OCI-LY1 (cell line): ENCODE results near the gene RABGEF1.
"Not testable (repeated sequence)": the region's sequence is repeated elsewhere in the genome, so short reads cannot be mapped to it uniquely, and the experiment has no call there.

Experiments used
- H2AFZ ChIP-seq: fragments of 200-600 bp; sonication (generic), shearing (Covaris generic); 2 replicates; pipeline ENCODE4 v1.6.0; 2014; ENCODE audit warnings: antibody characterized with exemption, mild to moderate bottlenecking, low read length
- H3F3A ChIP-seq: fragments of 200-600 bp; sonication (generic), shearing (Covaris generic); 2 replicates; pipeline ENCODE4 v1.6.0; 2014; ENCODE audit warnings: mild to moderate bottlenecking, antibody characterized with exemption, low read length, moderate library complexity; ENCODE audit not compliant: insufficient read depth
- H3K27ac ChIP-seq: fragments of 200-600 bp; sonication (generic); 2 replicates; pipeline ENCODE4 v1.5.1; 2014; ENCODE audit warnings: low read length, mixed run types, mild to moderate bottlenecking, low read depth; ENCODE audit not compliant: poor library complexity, severe bottlenecking
- H3K27me3 ChIP-seq: fragments of 200-600 bp; sonication (generic); 2 replicates; pipeline ENCODE4 v1.6.0; 2014; ENCODE audit warnings: antibody characterized with exemption, mild to moderate bottlenecking, low read length, moderate library complexity; ENCODE audit not compliant: insufficient read depth
- H3K36me3 ChIP-seq: fragments of 200-600 bp; sonication (generic); 2 replicates; pipeline ENCODE4 v1.6.1; 2014; ENCODE audit warnings: mild to moderate bottlenecking, antibody characterized with exemption, low read length, moderate library complexity, mixed read lengths; ENCODE audit not compliant: insufficient read depth
- H3K4me1 ChIP-seq: fragments of 200-600 bp; sonication (generic); 2 replicates; pipeline ENCODE4 v1.5.1; 2014; ENCODE audit warnings: mild to moderate bottlenecking, low read length, moderate library complexity; ENCODE audit not compliant: insufficient read depth, severe bottlenecking
- H3K4me2 ChIP-seq: fragments of 200-600 bp; sonication (generic), shearing (Covaris generic); 2 replicates; pipeline ENCODE4 v1.6.1; 2014; ENCODE audit warnings: low read length
- H3K4me3 ChIP-seq: fragments of 200-600 bp; sonication (generic); 2 replicates; pipeline ENCODE4 v1.5.1; 2014; ENCODE audit warnings: low read length, low read depth, mild to moderate bottlenecking, mixed read lengths; ENCODE audit not compliant: poor library complexity, severe bottlenecking
- H3K79me2 ChIP-seq: fragments of 200-600 bp; shearing (Covaris generic); 2 replicates; pipeline ENCODE4 v1.6.1; 2016; ENCODE audit warnings: mixed run types, low read length, mixed read lengths; ENCODE audit not compliant: insufficient read depth
- H3K9ac ChIP-seq: fragments of 200-600 bp; sonication (generic), shearing (Covaris generic); 2 replicates; pipeline ENCODE4 v1.6.1; 2014; ENCODE audit warnings: mild to moderate bottlenecking, low read length, mixed read lengths
- H3K9me2 ChIP-seq: fragments of 200-600 bp; sonication (generic), shearing (Covaris generic); 2 replicates; pipeline ENCODE4 v1.6.1; 2014; ENCODE audit warnings: low read depth, mild to moderate bottlenecking, low read length, mixed read lengths
- H3K9me3 ChIP-seq: fragments of 200-600 bp; shearing (Covaris generic); 2 replicates; pipeline ENCODE4 v1.6.1; 2014; ENCODE audit warnings: low read length, mixed read lengths
- H4K20me1 ChIP-seq: fragments of 200-600 bp; sonication (generic), shearing (Covaris generic); 2 replicates; pipeline ENCODE4 v1.6.0; 2016; ENCODE audit warnings: mild to moderate bottlenecking, low read length; ENCODE audit not compliant: insufficient read depth
- CTCF ChIP-seq: fragments of 200-600 bp; sonication (generic), shearing (Covaris generic); IDR thresholded peaks from 2 replicates; pipeline ENCODE4 v1.5.1; 2017; ENCODE audit warnings: mild to moderate bottlenecking, antibody characterized with exemption, low read length, moderate library complexity, mixed read lengths
- EZH2 ChIP-seq: fragments of 200-600 bp; sonication (generic), shearing (Covaris generic); IDR thresholded peaks from 2 replicates; pipeline ENCODE4 v1.8.0; 2017; ENCODE audit warnings: borderline replicate concordance, mixed run types, mild to moderate bottlenecking, antibody characterized with exemption, low read length, moderate library complexity, mixed read lengths

Gene RABGEF1

GRCh38 chr7:66839814-66840213 is 99.3 kb downstream of the RABGEF1 start:
- H3K4me1 ChIP-seq = peaks cover 9% of the 10 kb centered on the region
- H3K4me2 ChIP-seq = no peak overlapping the region
- no peak overlapping the region for H3K27ac ChIP-seq
- H4K20me1 ChIP-seq = no peaks in the 10 kb centered on the region
- no peak overlapping the region for H3K4me3 ChIP-seq
- H2AFZ ChIP-seq = no peak overlapping the region
- H3K9me2 ChIP-seq = no peaks in the 10 kb centered on the region
- H3K79me2 ChIP-seq = no peaks in the 10 kb centered on the region
- no peaks in the 10 kb centered on the region for H3K36me3 ChIP-seq
- H3K9ac ChIP-seq = no peak overlapping the region
- no peaks in the 10 kb centered on the region for H3K9me3 ChIP-seq
- 0 out of 2 replicates have a peak, but pooled peaks cover 3% of the 10 kb centered on the region for H3K27me3 ChIP-seq
- no peaks in the 10 kb centered on the region for H3F3A ChIP-seq
- TF ChIP-seq EZH2 (no peak), CTCF (no peak)

- Histone ChIP-seq H3K4me2 (no peak overlapping the region), H4K20me1 (no peaks in the 10 kb centered on the region), H3K9me2 (no peaks in the 10 kb centered on the region), H3K4me3 (no peak overlapping the region), H3K79me2 (no peaks in the 10 kb centered on the region), H3K27me3 (0 out of 2 replicates have a peak, but pooled peaks cover 3% of the 10 kb centered on the region), H2AFZ (no peak overlapping the region), H3K9me3 (no peaks in the 10 kb centered on the region), H3K4me1 (peaks cover 11% of the 10 kb centered on the region), H3F3A (no peaks in the 10 kb centered on the region), H3K9ac (no peak overlapping the region), H3K36me3 (no peaks in the 10 kb centered on the region), H3K27ac (no peak overlapping the region)
- no peak for TF ChIP-seq EZH2
- TF ChIP-seq CTCF = no peak
These were observed 99.8 kb downstream of the RABGEF1 start for GRCh38 chr7:66840316-66840715.

GRCh38 chr7:66841898-66842297 is 101.4 kb downstream of the RABGEF1 start:
- TF ChIP-seq EZH2 = no peak
- no peak for TF ChIP-seq CTCF
- no peak overlapping the region for H3K27ac ChIP-seq

GRCh38 chr7:66843492-66843891 is 103.0 kb downstream of the RABGEF1 start:
- not testable (repeated sequence) for H3K36me3 ChIP-seq, H2AFZ ChIP-seq, H3K79me2 ChIP-seq, H3K27ac ChIP-seq, H3K9me2 ChIP-seq, H3F3A ChIP-seq, H3K27me3 ChIP-seq, H4K20me1 ChIP-seq, H3K9me3 ChIP-seq
- Histone ChIP-seq H3K4me3 (peak overlapping the region; percentile 77), H3K4me2 (peak overlapping the region; percentile 82), H3K4me1 (peaks cover 32% of the 10 kb centered on the region), H3K9ac (peak overlapping the region; percentile 77; the same call in 1 of the 2 replicates)

More at GRCh38 chr7:66841898-66842297, 101.4 kb downstream of the RABGEF1 start:
- Histone ChIP-seq H3K27me3 (no peaks in the 10 kb centered on the region), H2AFZ (no peak overlapping the region), H4K20me1 (no peaks in the 10 kb centered on the region), H3K4me3 (no peak overlapping the region), H3K4me2 (no peak overlapping the region), H3K9ac (no peak overlapping the region), H3F3A (no peaks in the 10 kb centered on the region), H3K36me3 (no peaks in the 10 kb centered on the region), H3K9me2 (no peaks in the 10 kb centered on the region), H3K4me1 (peaks cover 22% of the 10 kb centered on the region), H3K79me2 (no peaks in the 10 kb centered on the region), H3K9me3 (no peaks in the 10 kb centered on the region)
